HepG2 (cell line): ENCODE measurements around the gene CYP2C19. TPM values are rescaled to one million over a fixed set of nuclear protein-coding genes. Genes with fewer than 3 reads are reported as not detected.

ENCODE experiments used
- ATAC-seq: fragments of 200-7000 bp; cut with Tn5 transposase; 3 replicates; pipeline ENCODE4 v1.9.1; 2020; ENCODE audit warnings: mild to moderate bottlenecking, moderate library complexity
- BruUV-seq: library from RNA; stranded (reverse); fragments of 400-500 nt; replicated peaks from 2 replicates; lab custom pipeline; 2021; lab: Mats Ljungman, UMichigan
- CTCF ChIA-PET: fragments of 300-600 bp; formaldehyde crosslinking; extraction: SDS; loops from one replicate; lab custom pipeline; 2021; ENCODE audit warnings: low total read pairs, inconsistent platforms, low intra/inter-chr PET ratio; lab: Yijun Ruan, JAX
- POLR2A ChIA-PET: fragments of 350-600 bp; sonication (Branson Sonifier 250); formaldehyde crosslinking; loops from one replicate; lab custom pipeline; 2020; ENCODE audit warnings: antibody characterized with exemption, inconsistent platforms; lab: Yijun Ruan, JAX
- DNase-seq: peaks from one replicate; pipeline ENCODE4 v3.0.0-alpha.2; 2015; ENCODE audit warnings: low spot score
- FAIRE-seq: peaks from 3 replicates; lab custom pipeline; 2011; peaks lifted over from hg19 to GRCh38; lab: Jason Lieb, UNC
- H2AFZ ChIP-seq: one replicate; pipeline ENCODE4 v1.6.1; 2011; ENCODE audit warnings: low read length, inconsistent platforms
- H3K27ac ChIP-seq: fragments of 300-600 bp; 3 replicates; pipeline ENCODE4 v1.8.0; 2011; ENCODE audit warnings: mixed run types, mild to moderate bottlenecking, mixed read lengths, low read length, inconsistent platforms; ENCODE audit not compliant: insufficient read depth; ENCODE audit errors: extremely low read length
- H3K27me3 ChIP-seq, 2 experiments: fragments of 200-600 bp in 1 of 2; 2 replicates in 1 of 2; 3 replicates in 1 of 2; pipeline versions ENCODE4 v1.6.0 to v1.8.0; 2011; ENCODE audit warnings: low read length in 2 of 2, mild to moderate bottlenecking in 2 of 2, moderate library complexity in 2 of 2, inconsistent platforms in 1 of 2; ENCODE audit not compliant: insufficient read depth in 2 of 2, control insufficient read depth in 1 of 2
- H3K36me3 ChIP-seq, 2 experiments: fragments of 200-600 bp in 1 of 2; replicated peaks in 1 of 2; 2 replicates in 1 of 2; 3 replicates in 1 of 2; pipeline versions ENCODE4 v1.5.1 to v1.8.0; 2011; ENCODE audit warnings: low read length in 2 of 2, inconsistent platforms in 1 of 2; ENCODE audit not compliant: insufficient read depth in 2 of 2, control insufficient read depth in 1 of 2
- H3K4me1 ChIP-seq: 2 replicates; pipeline ENCODE4 v1.5.1; 2012; ENCODE audit warnings: low read length, inconsistent platforms; ENCODE audit not compliant: insufficient read depth
- H3K4me2 ChIP-seq: 2 replicates; pipeline ENCODE4 v1.6.0; 2011; ENCODE audit warnings: low read depth, low read length, inconsistent platforms
- H3K4me3 ChIP-seq, 3 experiments: fragments of 200-600 bp in 1 of 3; sonication (generic), shearing (Covaris generic) in 1 of 3; replicated peaks in 1 of 3; 2 replicates each; pipeline ENCODE4 v1.5.1; 2011 to 2016; ENCODE audit warnings: low read length in 3 of 3, inconsistent platforms in 2 of 3, low read depth in 2 of 3, mild to moderate bottlenecking in 2 of 3, control low read depth in 1 of 3, mixed read lengths in 1 of 3; ENCODE audit not compliant: insufficient read depth in 1 of 3
- H3K79me2 ChIP-seq: one replicate; pipeline ENCODE4 v1.6.1; 2011; ENCODE audit warnings: low read length, inconsistent platforms; ENCODE audit not compliant: insufficient read depth
- H3K9ac ChIP-seq: 2 replicates; pipeline ENCODE4 v1.6.0; 2011; ENCODE audit warnings: mild to moderate bottlenecking, low read depth, low read length, inconsistent platforms; ENCODE audit not compliant: insufficient read depth
- H3K9me3 ChIP-seq: 2 replicates; pipeline ENCODE4 v1.5.1; 2012; ENCODE audit warnings: mild to moderate bottlenecking, low read length
- H4K20me1 ChIP-seq: 2 replicates; pipeline ENCODE4 v1.6.0; 2011; ENCODE audit warnings: inconsistent platforms, mild to moderate bottlenecking, low read length, moderate library complexity; ENCODE audit not compliant: insufficient read depth
- CENPT ChIP-seq: sonication (generic); formaldehyde crosslinking; IDR thresholded peaks from 2 replicates; pipeline ENCODE4 v1.8.0; 2022; ENCODE audit warnings: low read depth, mild to moderate bottlenecking, moderate library complexity, missing genetic modification reagents
- EP300 ChIP-seq, 3 experiments: sonication (generic) in 1 of 3; formaldehyde crosslinking in 1 of 3; IDR thresholded peaks; 2 replicates each; pipeline versions ENCODE4 v1.5.1 to v1.6.1; 2011 to 2020; ENCODE audit warnings: low read depth in 2 of 3, low read length in 2 of 3, borderline replicate concordance in 1 of 3, improper control_type of control experiment in 1 of 3, mild to moderate bottlenecking in 1 of 3, missing genetic modification reagents in 1 of 3, moderate library complexity in 1 of 3
- HNRNPK ChIP-seq: fragments of 200-400 bp; formaldehyde crosslinking; IDR thresholded peaks from 2 replicates; pipeline ENCODE4 v1.6.1; 2018; ENCODE audit warnings: low read length, low read depth, moderate library complexity, mild to moderate bottlenecking; ENCODE audit not compliant: poor library complexity, severe bottlenecking
- NKX3-1 ChIP-seq: sonication (generic); formaldehyde crosslinking; IDR thresholded peaks from 2 replicates; pipeline ENCODE4 v1.5.0; 2020; ENCODE audit warnings: missing genetic modification reagents
- TBX2 ChIP-seq: sonication (generic); formaldehyde crosslinking; IDR thresholded peaks from 2 replicates; pipeline ENCODE4 v1.5.0; 2020; ENCODE audit warnings: missing genetic modification reagents, mild to moderate bottlenecking, borderline replicate concordance
- TCF7L2 ChIP-seq: IDR thresholded peaks from 2 replicates; pipeline ENCODE4 v1.6.1; 2011; ENCODE audit warnings: mild to moderate bottlenecking, low read depth, low read length, moderate library complexity
- ZMYM4 ChIP-seq: sonication (generic); formaldehyde crosslinking; IDR thresholded peaks from 2 replicates; pipeline ENCODE4 v1.8.1; 2023; ENCODE audit warnings: mild to moderate bottlenecking, missing genetic modification reagents
- ZNF839 ChIP-seq: sonication (generic); formaldehyde crosslinking; IDR thresholded peaks from 2 replicates; pipeline ENCODE4 v1.4.0; 2020; ENCODE audit warnings: missing genetic modification reagents, mild to moderate bottlenecking, borderline replicate concordance
- ZSCAN25 ChIP-seq: sonication (generic); formaldehyde crosslinking; IDR thresholded peaks from 2 replicates; pipeline ENCODE4 v1.8.0; 2022; ENCODE audit warnings: mild to moderate bottlenecking, missing genetic modification reagents
- WGBS: methylation state at CpG from one replicate; pipeline ENCODE4 v1.1.6; 2017; ENCODE audit warnings: low lambda C conversion rate; 5-methylcytosine and 5-hydroxymethylcytosine counted together
- in situ Hi-C: cut with HindIII; loops from 2 replicates; pipeline ENCODE4 v1.10.0; 2017; ENCODE audit warnings: low pct_unique_long_range_greater_than_20kb; ENCODE audit not compliant: extremely low pct_ligation_motif_present
- intact Hi-C: fragments of 100-400 bp; cut with micrococcal nuclease; formaldehyde crosslinking; loops from one replicate; pipeline ENCODE4 v1.10.0; 2022; ENCODE audit not compliant: unreplicated experiment
- polyA plus RNA-seq, 8 experiments: library from polyadenylated mRNA; depleted of rRNA in 3 of 8; stranded (reverse) in 7 of 8; unstranded in 1 of 8; fragments of >200 nt; fragmentation: Illumina TruSeq in 4 of 8; extraction: Trizol in 4 of 8; gene quantifications; 2 replicates each; pipeline versions ENCODE4 v1.2.1 to v1.2.3, GENCODE V29; 2011 to 2016; ENCODE audit warnings: low read depth in 4 of 8, missing spikeins in 1 of 8, mixed read lengths in 1 of 8; ENCODE audit not compliant: insufficient read depth in 1 of 8
- total RNA-seq, 5 experiments: library from RNA; depleted of rRNA; stranded (reverse); fragments of >200 nt; fragmentation: Illumina TruSeq; extraction: Trizol; gene quantifications; 2 replicates each; pipeline ENCODE4 v1.2.3, GENCODE V29; 2016; ENCODE audit warnings: low read depth in 1 of 5
- TF ChIP-seq, protein P1 (sequence below): sonication (generic); formaldehyde crosslinking; IDR thresholded peaks from 2 replicates; pipeline ENCODE4 v1.4.0; 2020; ENCODE audit warnings: missing genetic modification reagents

Gene CYP2C19
- total and polyA plus RNA-seq, 2 of the 13 experiments (the other 11 are each of a cell fraction or from before 2014, with no cell fraction given): not detected

DNA sequence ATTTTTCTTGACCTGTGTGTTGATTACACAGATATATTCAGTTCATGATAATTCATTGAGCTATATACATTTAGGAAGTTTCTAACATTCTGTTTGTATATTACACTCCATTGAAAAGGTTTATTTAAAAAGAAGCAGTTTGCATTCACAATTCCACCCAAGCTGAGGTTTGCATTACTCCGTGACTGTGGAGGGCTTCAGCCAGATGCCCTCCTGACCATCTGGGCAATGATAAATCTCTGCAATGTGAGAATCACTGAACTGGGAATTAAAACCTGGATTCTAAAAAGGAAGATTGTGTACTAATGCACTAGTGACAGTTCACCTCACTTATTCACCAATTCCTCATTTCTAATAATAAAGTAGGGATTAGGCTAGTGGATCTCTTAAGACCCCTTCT lies 139.6 kb downstream of the CYP2C19 start:
- Histone ChIP-seq H2AFZ (no peak overlapping the region), H3K79me2 (no peaks in the 10 kb centered on the region), H3K27me3 (no peaks in the 10 kb centered on the region), H3K9ac (no peak overlapping the region)
- in situ Hi-C loops: no loop called here
- TF ChIP-seq TCF7L2 (no peak), EP300 (IDR thresholded peaks at IDR 0.05; ENCODE audit: low read depth in 2 of 2, low read length in 2 of 2) (no peak), EP300 (CRISPR knock-in tag; IDR thresholded peaks at IDR 0.05; ENCODE audit: borderline replicate concordance) (no peak), ZNF839 (CRISPR knock-in tag) (no peak), ZMYM4 (CRISPR knock-in tag) (no peak), CENPT (CRISPR knock-in tag) (no peak), NKX3-1 (CRISPR knock-in tag) (no peak), ZSCAN25 (CRISPR knock-in tag) (no peak), TBX2 (CRISPR knock-in tag) (no peak), HNRNPK (no peak)
- TF ChIP-seq, protein P1, sequence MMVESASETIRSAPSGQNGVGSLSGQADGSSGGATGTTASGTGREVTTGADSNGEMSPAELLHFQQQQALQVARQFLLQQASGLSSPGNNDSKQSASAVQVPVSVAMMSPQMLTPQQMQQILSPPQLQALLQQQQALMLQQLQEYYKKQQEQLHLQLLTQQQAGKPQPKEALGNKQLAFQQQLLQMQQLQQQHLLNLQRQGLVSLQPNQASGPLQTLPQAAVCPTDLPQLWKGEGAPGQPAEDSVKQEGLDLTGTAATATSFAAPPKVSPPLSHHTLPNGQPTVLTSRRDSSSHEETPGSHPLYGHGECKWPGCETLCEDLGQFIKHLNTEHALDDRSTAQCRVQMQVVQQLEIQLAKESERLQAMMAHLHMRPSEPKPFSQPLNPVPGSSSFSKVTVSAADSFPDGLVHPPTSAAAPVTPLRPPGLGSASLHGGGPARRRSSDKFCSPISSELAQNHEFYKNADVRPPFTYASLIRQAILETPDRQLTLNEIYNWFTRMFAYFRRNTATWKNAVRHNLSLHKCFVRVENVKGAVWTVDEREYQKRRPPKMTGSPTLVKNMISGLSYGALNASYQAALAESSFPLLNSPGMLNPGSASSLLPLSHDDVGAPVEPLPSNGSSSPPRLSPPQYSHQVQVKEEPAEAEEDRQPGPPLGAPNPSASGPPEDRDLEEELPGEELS: no peak
- TF ChIP-seq, all 625 proteins: peak for 0
- H3K4me1 ChIP-seq: peaks cover 41% of the 10 kb centered on the region
- DNase-seq (no peak), FAIRE-seq (no peak), ATAC-seq (no peak)
- peak overlapping the region; percentile 30 for H3K4me2 ChIP-seq
- WGBS: 45% methylated on average over 1 of the region's 1 CpG
- CTCF ChIA-PET: no interaction called here
- H3K36me3 ChIP-seq: no peaks in the 10 kb centered on the region
- intact Hi-C loops: no loop called here
- BruUV-seq: no TSS peak
- no peaks in the 10 kb centered on the region for H4K20me1 ChIP-seq
- POLR2A ChIA-PET: no interaction called here
- peak overlapping the region in 1 of 3 experiments; percentile 13; a peak in 1 of 6 replicates for H3K4me3 ChIP-seq
- peak overlapping the region; percentile 54 for H3K27ac ChIP-seq
- no peaks in the 10 kb centered on the region for H3K9me3 ChIP-seq
